ENCODE results near the gene FOXP1. TPM values are rescaled to one million over a fixed set of nuclear protein-coding genes. Genes with fewer than 3 reads are reported as not detected.

Gene FOXP1
- total and polyA plus RNA-seq, 2 of the 13 experiments (the other 11 are each of a cell fraction or from before 2014, with no cell fraction given) = 40.4 to 59.0 TPM

DNA sequence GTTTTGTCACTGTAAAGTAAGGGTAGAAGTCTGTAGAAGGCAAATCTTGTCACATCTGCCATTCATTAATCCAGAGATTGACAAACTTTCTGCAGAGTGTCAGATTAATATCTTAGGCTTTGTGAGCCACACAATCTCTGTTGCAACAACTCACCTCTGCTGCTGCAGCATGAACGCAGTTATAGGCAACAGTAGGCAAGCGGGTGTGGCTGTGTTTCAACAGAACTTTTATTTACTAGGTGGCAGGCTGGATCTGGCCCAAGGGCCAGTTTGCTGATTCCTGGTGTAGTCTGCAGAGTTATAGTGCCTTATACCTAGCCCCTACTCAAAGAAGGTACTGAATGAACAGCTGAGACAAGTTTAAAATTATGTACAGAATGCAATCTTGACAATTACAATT lies 396.7 kb downstream of the FOXP1 start:
- H3K79me2 ChIP-seq (ENCODE audit: insufficient read depth, low read length) = no peaks in the 10 kb centered on the region
- H3K4me1 ChIP-seq (ENCODE audit: insufficient read depth, low read length) = peaks cover 13% of the 10 kb centered on the region
- ATAC-seq = no peak
- H3K4me3 ChIP-seq (replicated peaks in 1 of 3; ENCODE audit: insufficient read depth in 1 of 3, low read depth in 2 of 3, low read length in 3 of 3) = no peak overlapping the region
- H3K36me3 ChIP-seq (replicated peaks in 1 of 2; ENCODE audit: control insufficient read depth in 1 of 2, insufficient read depth in 2 of 2, low read length in 2 of 2) = peaks cover 0 to 5% of the 10 kb centered on the region in 2 experiments; a peak in 2 of 5 replicates
- H3K9me3 ChIP-seq (ENCODE audit: low read length) = no peaks in the 10 kb centered on the region
- H3K27me3 ChIP-seq (ENCODE audit: control insufficient read depth in 1 of 2, insufficient read depth in 2 of 2, low read length in 2 of 2) = no peaks in the 10 kb centered on the region
- H3K4me2 ChIP-seq (ENCODE audit: low read depth, low read length) = no peak overlapping the region
- TF ChIP-seq, protein P1, sequence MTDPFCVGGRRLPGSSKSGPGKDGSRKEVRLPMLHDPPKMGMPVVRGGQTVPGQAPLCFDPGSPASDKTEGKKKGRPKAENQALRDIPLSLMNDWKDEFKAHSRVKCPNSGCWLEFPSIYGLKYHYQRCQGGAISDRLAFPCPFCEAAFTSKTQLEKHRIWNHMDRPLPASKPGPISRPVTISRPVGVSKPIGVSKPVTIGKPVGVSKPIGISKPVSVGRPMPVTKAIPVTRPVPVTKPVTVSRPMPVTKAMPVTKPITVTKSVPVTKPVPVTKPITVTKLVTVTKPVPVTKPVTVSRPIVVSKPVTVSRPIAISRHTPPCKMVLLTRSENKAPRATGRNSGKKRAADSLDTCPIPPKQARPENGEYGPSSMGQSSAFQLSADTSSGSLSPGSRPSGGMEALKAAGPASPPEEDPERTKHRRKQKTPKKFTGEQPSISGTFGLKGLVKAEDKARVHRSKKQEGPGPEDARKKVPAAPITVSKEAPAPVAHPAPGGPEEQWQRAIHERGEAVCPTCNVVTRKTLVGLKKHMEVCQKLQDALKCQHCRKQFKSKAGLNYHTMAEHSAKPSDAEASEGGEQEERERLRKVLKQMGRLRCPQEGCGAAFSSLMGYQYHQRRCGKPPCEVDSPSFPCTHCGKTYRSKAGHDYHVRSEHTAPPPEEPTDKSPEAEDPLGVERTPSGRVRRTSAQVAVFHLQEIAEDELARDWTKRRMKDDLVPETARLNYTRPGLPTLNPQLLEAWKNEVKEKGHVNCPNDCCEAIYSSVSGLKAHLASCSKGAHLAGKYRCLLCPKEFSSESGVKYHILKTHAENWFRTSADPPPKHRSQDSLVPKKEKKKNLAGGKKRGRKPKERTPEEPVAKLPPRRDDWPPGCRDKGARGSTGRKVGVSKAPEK (CRISPR knock-in tag; IDR thresholded peaks at IDR 0.05; ENCODE audit: borderline replicate concordance) = no peak
- TF ChIP-seq ZFP90 (CRISPR knock-in tag; IDR thresholded peaks at IDR 0.05; ENCODE audit: borderline replicate concordance) = no peak
- no peak for TF ChIP-seq ZNF468 (CRISPR knock-in tag; IDR thresholded peaks at IDR 0.05)
- no peak for TF ChIP-seq CEBPZ (IDR thresholded peaks at IDR 0.05; ENCODE audit: low read length)
- TF ChIP-seq HDAC1 (CRISPR knock-in tag; IDR thresholded peaks at IDR 0.05) = no peak
- no peak for TF ChIP-seq SMARCC2 (IDR thresholded peaks at IDR 0.05)
- no peak for TF ChIP-seq SNAI1 (CRISPR knock-in tag; IDR thresholded peaks at IDR 0.05; ENCODE audit: borderline replicate concordance)
- no peak for TF ChIP-seq NCOR1 (IDR thresholded peaks at IDR 0.05; ENCODE audit: borderline replicate concordance, low read length)
- no peak for TF ChIP-seq STAT5B (CRISPR knock-in tag; IDR thresholded peaks at IDR 0.05)
- no peak for TF ChIP-seq NFRKB (IDR thresholded peaks at IDR 0.05)
- TF ChIP-seq SMAD9 (CRISPR knock-in tag; IDR thresholded peaks at IDR 0.05) = no peak
- no peak for TF ChIP-seq PAX8 (CRISPR knock-in tag; IDR thresholded peaks at IDR 0.05; ENCODE audit: borderline replicate concordance)
- TF ChIP-seq BCL3 (CRISPR knock-in tag; IDR thresholded peaks at IDR 0.05) = no peak
- TF ChIP-seq HNRNPH1 (optimal IDR thresholded peaks at IDR 0.05; ENCODE audit: low read depth, low read length) = no peak
- no peak for TF ChIP-seq ZNF24 (IDR thresholded peaks at IDR 0.05)
- TF ChIP-seq ZKSCAN5 (CRISPR knock-in tag; IDR thresholded peaks at IDR 0.05) = no peak
- TF ChIP-seq NFE2 (CRISPR knock-in tag; IDR thresholded peaks at IDR 0.05) = no peak
- no peak for TF ChIP-seq MIER2 (CRISPR knock-in tag; IDR thresholded peaks at IDR 0.05)
- no peak for TF ChIP-seq SAFB2 (CRISPR knock-in tag; IDR thresholded peaks at IDR 0.05; ENCODE audit: borderline replicate concordance, low read depth)
- no peak for TF ChIP-seq CREM (IDR thresholded peaks at IDR 0.05)
- TF ChIP-seq CREM (CRISPR knock-in tag; IDR thresholded peaks at IDR 0.05) = no peak
- BruUV-seq (replicated peaks) = no TSS peak
- POLR2A ChIA-PET = no interaction called here
- no peak for FAIRE-seq
- in situ Hi-C loops (cut with HindIII; ENCODE audit: extremely low pct_ligation_motif_present, low pct_unique_long_range_greater_than_20kb) (no loop called here), intact Hi-C loops (cut with micrococcal nuclease; ENCODE audit: unreplicated experiment) (no loop called here)
- DNase-seq (ENCODE audit: low spot score) = no peak
- WGBS (ENCODE audit: low lambda C conversion rate) = 94% methylated on average over 2 of the region's 2 CpGs
- no peaks in the 10 kb centered on the region for H4K20me1 ChIP-seq (ENCODE audit: insufficient read depth, low read length)
- no peak overlapping the region for H3K9ac ChIP-seq (ENCODE audit: insufficient read depth, low read depth, low read length)
- no peak overlapping the region for H3K27ac ChIP-seq (ENCODE audit: extremely low read length, insufficient read depth, low read length)
- CTCF ChIA-PET (ENCODE audit: low intra/inter-chr PET ratio, low total read pairs) = no interaction called here
- no peak overlapping the region for H2AFZ ChIP-seq (ENCODE audit: low read length)
